ENCODE measurements around the gene CNIH2.
"Not testable (repeated sequence)": the region's sequence is repeated elsewhere in the genome, so short reads cannot be mapped to it uniquely, and the experiment has no call there.

Gene CNIH2

DNA sequence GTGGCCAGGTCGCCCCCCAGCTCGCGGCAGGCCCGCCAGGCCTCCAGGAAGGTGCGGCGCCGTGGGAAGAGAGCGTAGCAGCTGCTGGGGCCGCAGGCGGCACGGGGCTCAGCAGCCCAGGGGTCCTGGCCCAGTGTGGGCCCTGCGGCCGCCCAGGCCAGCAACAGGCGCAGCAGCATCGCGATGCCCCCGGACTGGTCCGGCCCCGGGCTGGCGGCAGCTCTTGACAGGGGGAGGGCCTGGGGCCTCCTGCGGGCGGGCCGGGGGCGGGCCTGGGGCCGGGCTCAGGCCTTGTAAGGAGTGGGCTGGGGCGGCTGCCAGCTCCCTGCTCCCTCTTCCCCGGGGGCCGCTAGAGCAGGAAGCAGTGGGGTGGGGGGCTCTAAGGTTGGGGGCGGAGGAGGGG is 38.9 kb downstream of the CNIH2 start, which contains the start of gene CD248:
CD248 (minus strand) TSS at position 196 of the 403 bp plus-strand sequence; CDS start at position 179, 17 bp downstream.
- FAIRE-seq, result no peak

GRCh38 chr11:66317322-66317722 is 39.3 kb downstream of the CNIH2 start:
- no peak for FAIRE-seq

GRCh38 chr11:66317723-66318599 is 40.0 kb downstream of the CNIH2 start:
- FAIRE-seq, result no peak

DNA sequence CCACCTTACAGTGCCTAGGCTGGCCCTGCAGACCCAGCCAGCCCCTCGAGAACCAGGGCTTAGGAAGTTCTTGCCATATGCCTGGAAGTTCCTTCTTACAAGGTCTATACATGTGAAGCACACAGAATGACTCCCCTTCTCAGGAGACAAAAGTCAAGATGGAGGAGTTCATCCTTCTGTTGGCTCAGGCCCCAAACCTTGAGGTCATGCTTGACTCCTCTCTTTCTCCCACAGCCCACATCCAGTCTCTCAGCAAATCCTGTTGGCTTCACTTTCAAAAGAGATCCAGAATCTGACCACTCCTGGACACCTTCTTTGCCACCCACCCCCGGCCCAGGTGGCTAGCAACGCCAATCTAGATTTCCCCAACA is 40.6 kb downstream of the CNIH2 start:
- FAIRE-seq, result no peak

DNA sequence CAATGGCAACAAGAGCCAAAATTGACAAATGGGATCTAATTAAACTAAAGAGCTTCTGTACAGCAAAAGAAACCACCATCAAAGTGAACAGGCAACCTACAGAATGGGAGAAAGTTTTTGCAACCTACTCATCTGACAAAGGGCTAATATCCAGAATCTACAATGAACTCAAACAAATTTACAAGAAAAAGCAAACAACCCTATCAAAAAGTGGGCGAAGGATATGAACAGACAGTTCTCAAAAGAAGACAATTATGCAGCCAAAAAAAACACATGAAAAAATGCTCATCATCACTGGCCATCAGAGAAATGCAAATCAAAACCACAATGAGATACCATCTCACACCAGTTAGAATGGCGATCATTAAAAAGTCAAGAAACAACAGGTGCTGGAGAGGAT is 42.3 kb downstream of the CNIH2 start:
- FAIRE-seq, result not testable (repeated sequence)

- not testable (repeated sequence) for FAIRE-seq
Measured at GRCh38 chr11:66320748-66321147, 42.8 kb downstream of the CNIH2 start.

DNA sequence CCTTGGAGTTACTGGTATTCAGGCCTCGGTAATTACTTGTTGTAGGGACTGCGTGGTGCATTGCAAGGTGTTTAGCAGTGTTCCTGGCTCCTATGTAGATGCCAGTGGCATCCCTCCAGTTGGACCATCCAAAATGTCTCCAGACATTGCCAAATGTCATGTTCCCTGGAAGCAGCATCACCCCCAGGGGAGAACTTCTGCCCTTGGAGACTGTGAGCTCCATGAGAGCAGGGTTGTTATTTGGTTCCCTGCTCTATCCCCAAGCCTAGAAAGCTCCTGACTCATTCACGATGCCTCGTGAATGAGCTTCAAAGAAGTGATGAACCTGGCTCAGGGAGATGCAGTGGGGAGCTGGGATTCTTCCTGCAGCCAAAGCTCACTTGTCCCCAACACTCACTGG is 43.6 kb downstream of the CNIH2 start:
- no peak for FAIRE-seq

DNA sequence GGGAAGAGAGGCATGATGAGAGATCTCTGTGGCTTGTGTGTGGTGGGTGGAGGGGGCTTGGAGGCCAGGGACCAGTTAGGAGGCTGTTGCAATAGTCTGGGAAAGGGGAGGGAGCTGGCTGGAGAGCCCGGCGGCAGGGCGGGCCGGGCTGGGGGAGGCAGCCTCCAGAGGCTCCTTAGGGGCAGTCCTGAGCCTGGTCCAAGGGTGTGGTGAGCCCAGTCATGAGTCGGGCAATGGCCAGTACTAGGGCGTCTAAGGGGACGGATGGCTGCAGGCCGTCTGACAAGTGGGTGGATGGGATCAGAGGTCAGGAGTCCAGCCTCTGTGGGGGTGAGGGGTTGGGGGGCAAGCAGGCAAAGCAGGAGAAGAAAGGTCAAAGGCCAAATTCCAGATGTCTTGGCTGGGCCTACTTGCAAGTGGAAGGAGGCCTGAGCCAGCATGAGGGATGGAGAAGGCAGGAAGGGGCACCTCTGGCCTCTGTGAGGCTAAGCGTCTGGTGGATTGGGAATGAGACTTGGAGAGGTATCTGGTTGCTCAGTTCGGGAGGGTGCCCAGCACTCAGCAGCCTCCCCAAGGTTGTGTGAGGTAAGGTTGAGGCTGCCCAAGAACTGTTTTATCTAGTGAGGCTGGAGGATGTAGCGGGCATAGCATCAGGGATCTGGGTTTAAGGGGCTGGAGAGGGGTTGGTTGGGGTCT is 44.9 kb downstream of the CNIH2 start:
- no peak for FAIRE-seq

GRCh38 chr11:66323684-66324083 is 45.7 kb downstream of the CNIH2 start:
- no peak for FAIRE-seq

GRCh38 chr11:66324664-66325063 is 46.7 kb downstream of the CNIH2 start:
- no peak for FAIRE-seq

DNA sequence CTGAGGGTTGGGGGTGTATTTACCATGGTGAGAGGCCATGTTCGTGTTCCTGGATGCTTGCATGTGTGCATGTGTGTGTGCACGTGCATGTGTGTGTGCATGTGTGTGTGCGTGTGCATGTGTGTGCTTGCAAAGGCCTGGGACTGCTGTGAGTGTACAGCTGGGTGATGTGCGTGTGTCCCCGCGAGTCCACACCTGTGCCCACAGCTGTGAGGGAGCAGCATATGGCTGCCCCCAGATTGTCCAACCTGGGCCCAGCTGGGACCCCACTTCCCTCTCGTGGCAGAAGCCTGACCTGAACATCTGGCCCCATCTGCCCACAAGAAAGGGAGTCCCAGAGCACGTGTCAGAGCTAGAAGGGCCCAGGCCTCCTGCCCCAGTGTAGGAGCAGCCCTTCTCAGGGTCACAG is 47.3 kb downstream of the CNIH2 start:
- no peak for FAIRE-seq

DNA sequence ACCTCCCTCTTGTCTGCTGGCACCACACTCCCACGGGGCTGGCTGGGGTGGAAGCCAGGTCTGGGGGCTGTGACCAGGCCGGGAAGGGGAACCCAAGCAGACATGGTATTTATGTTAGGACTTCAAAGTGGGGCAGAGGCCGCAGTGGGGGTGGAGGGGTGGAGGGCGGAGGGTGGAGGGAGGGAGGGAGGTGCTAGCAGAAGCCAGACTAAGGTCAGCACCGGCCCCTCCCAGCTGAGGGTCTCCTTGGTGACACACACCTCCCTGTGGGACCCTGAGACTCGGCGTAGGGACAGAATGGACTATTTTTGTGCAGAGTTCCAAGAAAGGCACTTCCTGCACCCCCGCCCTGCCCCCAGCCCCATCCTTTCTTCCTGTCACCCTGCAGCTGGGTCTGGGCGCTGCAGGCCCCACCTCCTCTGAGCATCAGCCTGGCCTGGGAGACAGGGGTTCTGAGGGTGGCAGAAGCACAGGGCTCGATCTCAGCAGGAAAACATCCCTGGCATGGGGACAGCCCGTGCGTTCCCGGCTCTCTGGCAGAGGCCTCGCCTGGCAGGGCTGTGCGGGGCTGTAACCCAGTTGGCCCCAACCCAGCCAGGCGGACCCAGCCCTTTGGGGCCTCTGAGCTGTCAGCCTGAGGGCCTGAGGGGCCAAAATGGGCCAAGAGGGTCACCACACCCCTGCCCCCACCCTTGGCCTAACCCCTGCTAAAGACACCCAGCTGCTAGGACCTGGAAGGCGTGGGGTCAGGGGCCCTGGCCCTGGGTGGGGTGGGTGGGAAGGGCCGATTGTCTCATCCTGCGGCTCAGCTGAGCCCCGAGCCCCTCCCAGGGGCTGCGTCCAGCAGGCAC is 48.5 kb downstream of the CNIH2 start:
- FAIRE-seq, result no peak

- FAIRE-seq, result no peak
Measured at GRCh38 chr11:66327171-66328030, 49.4 kb downstream of the CNIH2 start.

GRCh38 chr11:66328031-66328301 is 50.0 kb downstream of the CNIH2 start:
- FAIRE-seq, result no peak

DNA sequence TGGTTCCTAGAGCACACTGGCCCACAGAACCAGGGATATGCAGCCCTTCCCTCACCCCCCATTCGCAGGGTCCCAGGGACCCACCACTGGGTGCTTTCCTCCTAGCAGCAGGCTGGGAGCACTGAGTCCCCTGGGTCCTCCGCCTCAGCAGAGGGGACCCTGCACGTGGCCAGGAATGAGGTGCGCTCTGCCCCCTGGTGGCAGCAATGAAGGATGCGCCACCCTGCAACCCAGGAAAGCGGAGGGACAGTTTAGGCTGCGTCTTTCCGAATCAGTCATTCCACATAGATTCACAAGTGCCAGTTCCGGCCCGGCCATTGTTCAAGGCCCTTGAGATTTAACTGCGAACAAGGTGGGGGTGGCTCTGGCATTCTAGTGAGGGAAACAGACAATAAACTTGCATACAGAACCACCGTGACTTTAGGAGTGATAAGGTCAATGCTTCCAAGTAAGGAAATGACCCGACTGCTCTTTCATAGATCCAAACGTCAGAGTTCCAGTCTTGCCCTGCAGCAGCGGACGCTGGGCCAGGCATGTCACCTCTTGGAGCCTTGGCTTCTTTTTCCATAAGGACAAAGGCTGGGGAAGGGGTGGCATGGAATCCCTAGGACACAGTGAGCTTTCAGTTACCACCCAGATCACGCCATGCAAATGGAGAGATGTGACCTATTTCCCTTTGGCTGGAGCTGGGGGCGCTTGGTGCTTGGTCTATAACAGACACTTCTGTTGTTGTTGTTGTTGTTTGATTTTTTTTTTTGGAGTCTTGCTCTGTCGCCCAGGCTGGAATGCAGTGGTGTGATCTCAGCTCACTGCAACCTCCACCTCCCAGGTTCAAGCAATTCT is 50.5 kb downstream of the CNIH2 start:
- peak; percentile 79 for FAIRE-seq

- no peak for FAIRE-seq
Measured at GRCh38 chr11:66329165-66329673, 51.2 kb downstream of the CNIH2 start.

- FAIRE-seq, result no peak
Measured at GRCh38 chr11:66330931-66331330, 53.0 kb downstream of the CNIH2 start.

DNA sequence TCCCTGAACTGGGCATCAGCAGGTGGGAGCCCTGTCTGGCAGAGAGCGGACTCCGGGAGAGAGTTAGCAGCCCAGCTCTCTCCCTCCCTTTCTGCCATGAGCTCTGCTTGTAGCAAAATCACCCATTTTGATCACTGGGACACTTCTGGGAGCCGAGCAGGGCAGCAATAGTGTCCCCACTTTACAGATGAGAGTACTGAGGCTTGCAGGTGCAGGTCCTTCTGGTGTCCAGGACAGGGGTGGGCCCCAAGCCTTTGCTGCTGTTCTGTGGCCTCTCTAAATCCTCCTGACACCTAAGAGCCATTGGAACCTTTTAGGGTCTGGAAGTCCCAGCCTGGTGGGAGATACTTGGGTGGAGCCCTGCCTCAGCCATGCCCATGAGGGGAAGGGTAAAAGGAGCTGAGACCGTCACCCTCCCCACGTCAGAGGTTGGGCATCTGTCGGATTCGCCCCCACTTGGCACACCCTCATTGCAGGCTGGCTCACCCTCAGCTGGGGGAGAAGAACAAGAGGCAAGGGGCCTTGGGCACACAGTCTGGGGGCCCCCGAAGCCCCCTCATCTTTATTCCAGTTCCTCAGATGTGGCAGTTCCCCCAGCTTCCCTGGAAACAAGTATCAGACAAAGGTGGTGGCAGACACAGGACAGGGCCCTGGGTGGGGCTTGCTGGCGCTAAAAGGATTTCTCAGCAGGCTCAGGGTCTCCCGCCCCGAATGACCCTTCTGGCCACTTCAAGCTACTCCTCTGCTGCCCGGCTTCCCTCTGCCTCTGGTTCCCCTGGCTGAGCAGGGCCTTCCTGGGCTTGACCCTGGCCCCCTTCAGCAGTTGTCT is 53.8 kb downstream of the CNIH2 start:
- FAIRE-seq, result no peak

- no peak for FAIRE-seq
Measured at GRCh38 chr11:66332371-66333219, 54.6 kb downstream of the CNIH2 start.

Data from G401.6 (cell line).